HepG2 (cell line): Measurements from ENCODE around the gene LYSMD3. TPM values are rescaled to one million over a fixed set of nuclear protein-coding genes. Genes with fewer than 3 reads are reported as not detected.

Experiments
- ARNT2 ChIP-seq: sonication (generic); formaldehyde crosslinking; IDR thresholded peaks from 2 replicates; pipeline ENCODE4 v1.8.0; 2022; ENCODE audit warnings: mild to moderate bottlenecking, low read depth, missing genetic modification reagents, moderate library complexity
- CEBPG ChIP-seq: IDR thresholded peaks from 2 replicates; pipeline ENCODE4 v1.6.1; 2016
- CHD4 ChIP-seq: fragments of 200-600 bp; sonication (generic); IDR thresholded peaks from 2 replicates; pipeline ENCODE4 v1.7.0; 2017; ENCODE audit warnings: mild to moderate bottlenecking, low read length, borderline replicate concordance
- GFI1 ChIP-seq: sonication (generic); formaldehyde crosslinking; IDR thresholded peaks from 2 replicates; pipeline ENCODE4 v1.5.0; 2020; ENCODE audit warnings: missing genetic modification reagents, mild to moderate bottlenecking, borderline replicate concordance
- GTF3A ChIP-seq: sonication (generic); formaldehyde crosslinking; conservative IDR thresholded peaks from 2 replicates; pipeline ENCODE4 v1.4.0; 2020; ENCODE audit warnings: mild to moderate bottlenecking, missing genetic modification reagents
- MIER3 ChIP-seq: IDR thresholded peaks from 2 replicates; pipeline ENCODE4 v1.6.1; 2016; ENCODE audit warnings: missing compliant biosample characterization, borderline replicate concordance
- NBN ChIP-seq: fragments of 450-650 bp; conservative IDR thresholded peaks from 2 replicates; pipeline ENCODE4 v1.6.1; 2017
- PAF1 ChIP-seq: IDR thresholded peaks from 2 replicates; pipeline ENCODE4 v1.6.1; 2016; ENCODE audit warnings: missing genetic modification reagents, missing compliant biosample characterization
- PHF8 ChIP-seq: sonication (generic); formaldehyde crosslinking; IDR thresholded peaks from 2 replicates; pipeline ENCODE4 v1.5.0; 2020; ENCODE audit warnings: missing genetic modification reagents
- RAD51 ChIP-seq: fragments of 450-650 bp; IDR thresholded peaks from 2 replicates; pipeline ENCODE4 v1.6.1; 2016; ENCODE audit warnings: borderline replicate concordance
- REXO4 ChIP-seq: sonication (generic); formaldehyde crosslinking; IDR thresholded peaks from 2 replicates; pipeline ENCODE4 v1.8.0; 2022; ENCODE audit warnings: missing genetic modification reagents, mild to moderate bottlenecking, borderline replicate concordance
- XBP1 ChIP-seq: sonication (generic); formaldehyde crosslinking; IDR thresholded peaks from 2 replicates; pipeline ENCODE4 v1.5.0; 2020; ENCODE audit warnings: missing genetic modification reagents
- ZNF12 ChIP-seq: sonication (generic); formaldehyde crosslinking; IDR thresholded peaks from 2 replicates; pipeline ENCODE4 v1.5.0; 2020; ENCODE audit warnings: missing genetic modification reagents
- ZNF430 ChIP-seq: sonication (generic); formaldehyde crosslinking; IDR thresholded peaks from 2 replicates; pipeline ENCODE4 v1.9.0; 2021; ENCODE audit warnings: mild to moderate bottlenecking, missing genetic modification reagents
- ZNF572 ChIP-seq: sonication (generic); formaldehyde crosslinking; IDR thresholded peaks from 2 replicates; pipeline ENCODE4 v1.5.1; 2020; ENCODE audit warnings: mild to moderate bottlenecking, missing genetic modification reagents
- ZNF704 ChIP-seq: sonication (generic); formaldehyde crosslinking; IDR thresholded peaks from 2 replicates; pipeline ENCODE4 v1.8.1; 2023; ENCODE audit warnings: mild to moderate bottlenecking, inconsistent platforms, moderate library complexity, missing genetic modification reagents, borderline replicate concordance
- ZSCAN20 ChIP-seq: sonication (generic); formaldehyde crosslinking; IDR thresholded peaks from 2 replicates; pipeline ENCODE4 v1.4.0; 2020; ENCODE audit warnings: missing genetic modification reagents, mild to moderate bottlenecking, borderline replicate concordance
- polyA plus RNA-seq, 8 experiments: library from polyadenylated mRNA; depleted of rRNA in 3 of 8; stranded (reverse) in 7 of 8; unstranded in 1 of 8; fragments of >200 nt; fragmentation: Illumina TruSeq in 4 of 8; extraction: Trizol in 4 of 8; gene quantifications; 2 replicates each; pipeline versions ENCODE4 v1.2.1 to v1.2.3, GENCODE V29; 2011 to 2016; ENCODE audit warnings: low read depth in 4 of 8, missing spikeins in 1 of 8, mixed read lengths in 1 of 8; ENCODE audit not compliant: insufficient read depth in 1 of 8
- total RNA-seq, 5 experiments: library from RNA; depleted of rRNA; stranded (reverse); fragments of >200 nt; fragmentation: Illumina TruSeq; extraction: Trizol; gene quantifications; 2 replicates each; pipeline ENCODE4 v1.2.3, GENCODE V29; 2016; ENCODE audit warnings: low read depth in 1 of 5
- TF ChIP-seq, protein P1 (sequence below): sonication (generic); formaldehyde crosslinking; IDR thresholded peaks from 2 replicates; pipeline ENCODE4 v1.4.0; 2020; ENCODE audit warnings: missing genetic modification reagents
- TF ChIP-seq, protein P2 (sequence below): sonication (generic); formaldehyde crosslinking; IDR thresholded peaks from 2 replicates; pipeline ENCODE4 v1.8.0; 2022; ENCODE audit warnings: missing genetic modification reagents, low read depth, mild to moderate bottlenecking, borderline replicate concordance
- TF ChIP-seq, protein P3 (sequence below): IDR thresholded peaks from 2 replicates; pipeline ENCODE4 v1.6.1; 2016; ENCODE audit warnings: mild to moderate bottlenecking, missing biosample characterization, missing genetic modification reagents
- TF ChIP-seq, protein P4 (sequence below): sonication (generic); formaldehyde crosslinking; IDR thresholded peaks from 2 replicates; pipeline ENCODE4 v1.8.0; 2022; ENCODE audit warnings: mild to moderate bottlenecking, missing genetic modification reagents, moderate library complexity
- TF ChIP-seq, protein P5 (sequence below): sonication (generic); formaldehyde crosslinking; IDR thresholded peaks from 2 replicates; pipeline ENCODE4 v1.4.0; 2020; ENCODE audit warnings: missing genetic modification reagents
- TF ChIP-seq, protein P6 (sequence below): IDR thresholded peaks from 2 replicates; pipeline ENCODE4 v1.4.0; 2020; ENCODE audit warnings: mild to moderate bottlenecking, missing genetic modification reagents

Gene LYSMD3
- total and polyA plus RNA-seq, 2 of the 13 experiments (the other 11 are each of a cell fraction or from before 2014, with no cell fraction given): 9.1 to 13.8 TPM

DNA sequence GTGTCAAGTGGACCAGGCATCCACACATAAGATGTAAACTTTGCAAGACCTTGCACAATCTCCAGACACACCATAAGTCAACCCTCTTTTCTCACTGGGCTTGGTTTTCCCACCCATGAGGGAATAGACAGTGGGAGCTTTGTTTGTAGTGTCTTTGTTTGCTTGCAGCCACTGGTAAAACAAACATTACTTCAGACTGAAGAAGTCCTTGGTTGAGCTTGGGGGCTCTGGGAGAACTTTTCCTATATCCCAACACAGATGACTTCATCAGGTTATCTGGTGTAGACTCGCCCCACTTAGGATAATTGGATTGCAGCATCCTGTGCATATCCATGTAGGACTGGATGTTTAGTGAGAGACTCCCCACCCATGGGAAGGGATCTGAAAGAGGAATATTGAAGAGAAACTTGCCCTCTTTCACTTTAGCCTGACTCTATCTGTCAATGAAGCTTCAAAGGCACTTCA is 17.7 kb upstream of the LYSMD3 start (continued):
- TF ChIP-seq MIER3 (CRISPR knock-in tag) (no peak), REXO4 (no peak), RAD51 (no peak), ARNT2 (CRISPR knock-in tag) (no peak), CHD4 (no peak), ZNF12 (CRISPR knock-in tag) (no peak), PAF1 (CRISPR knock-in tag) (no peak), ZSCAN20 (CRISPR knock-in tag) (no peak), ZNF704 (CRISPR knock-in tag) (no peak), GTF3A (CRISPR knock-in tag) (no peak), CEBPG (CRISPR knock-in tag) (peak; percentile 37; the same call in 1 of the 2 replicates), GFI1 (CRISPR knock-in tag) (no peak), NBN (no peak), PHF8 (CRISPR knock-in tag) (no peak), XBP1 (CRISPR knock-in tag) (no peak), ZNF572 (CRISPR knock-in tag) (no peak), ZNF430 (CRISPR knock-in tag) (no peak)
- TF ChIP-seq, protein P1, sequence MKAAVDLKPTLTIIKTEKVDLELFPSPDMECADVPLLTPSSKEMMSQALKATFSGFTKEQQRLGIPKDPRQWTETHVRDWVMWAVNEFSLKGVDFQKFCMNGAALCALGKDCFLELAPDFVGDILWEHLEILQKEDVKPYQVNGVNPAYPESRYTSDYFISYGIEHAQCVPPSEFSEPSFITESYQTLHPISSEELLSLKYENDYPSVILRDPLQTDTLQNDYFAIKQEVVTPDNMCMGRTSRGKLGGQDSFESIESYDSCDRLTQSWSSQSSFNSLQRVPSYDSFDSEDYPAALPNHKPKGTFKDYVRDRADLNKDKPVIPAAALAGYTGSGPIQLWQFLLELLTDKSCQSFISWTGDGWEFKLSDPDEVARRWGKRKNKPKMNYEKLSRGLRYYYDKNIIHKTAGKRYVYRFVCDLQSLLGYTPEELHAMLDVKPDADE: no peak
- TF ChIP-seq, protein P2, sequence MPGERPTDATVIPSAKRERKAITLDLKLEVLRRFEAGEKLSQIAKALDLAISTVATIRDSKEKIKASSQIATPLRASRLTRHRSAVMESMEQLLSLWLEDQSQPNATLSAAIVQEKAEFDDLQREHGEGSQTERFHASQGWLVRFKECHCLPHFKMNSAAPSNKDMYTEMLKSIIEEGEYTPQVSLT: no peak
- TF ChIP-seq, protein P3, sequence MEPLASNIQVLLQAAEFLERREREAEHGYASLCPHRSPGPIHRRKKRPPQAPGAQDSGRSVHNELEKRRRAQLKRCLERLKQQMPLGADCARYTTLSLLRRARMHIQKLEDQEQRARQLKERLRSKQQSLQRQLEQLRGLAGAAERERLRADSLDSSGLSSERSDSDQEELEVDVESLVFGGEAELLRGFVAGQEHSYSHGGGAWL: no peak
- TF ChIP-seq, protein P4, sequence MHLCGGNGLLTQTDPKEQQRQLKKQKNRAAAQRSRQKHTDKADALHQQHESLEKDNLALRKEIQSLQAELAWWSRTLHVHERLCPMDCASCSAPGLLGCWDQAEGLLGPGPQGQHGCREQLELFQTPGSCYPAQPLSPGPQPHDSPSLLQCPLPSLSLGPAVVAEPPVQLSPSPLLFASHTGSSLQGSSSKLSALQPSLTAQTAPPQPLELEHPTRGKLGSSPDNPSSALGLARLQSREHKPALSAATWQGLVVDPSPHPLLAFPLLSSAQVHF (CRISPR knock-in tag): no peak
- TF ChIP-seq, protein P5, sequence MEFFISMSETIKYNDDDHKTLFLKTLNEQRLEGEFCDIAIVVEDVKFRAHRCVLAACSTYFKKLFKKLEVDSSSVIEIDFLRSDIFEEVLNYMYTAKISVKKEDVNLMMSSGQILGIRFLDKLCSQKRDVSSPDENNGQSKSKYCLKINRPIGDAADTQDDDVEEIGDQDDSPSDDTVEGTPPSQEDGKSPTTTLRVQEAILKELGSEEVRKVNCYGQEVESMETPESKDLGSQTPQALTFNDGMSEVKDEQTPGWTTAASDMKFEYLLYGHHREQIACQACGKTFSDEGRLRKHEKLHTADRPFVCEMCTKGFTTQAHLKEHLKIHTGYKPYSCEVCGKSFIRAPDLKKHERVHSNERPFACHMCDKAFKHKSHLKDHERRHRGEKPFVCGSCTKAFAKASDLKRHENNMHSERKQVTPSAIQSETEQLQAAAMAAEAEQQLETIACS (CRISPR knock-in tag): no peak
- TF ChIP-seq, protein P6, sequence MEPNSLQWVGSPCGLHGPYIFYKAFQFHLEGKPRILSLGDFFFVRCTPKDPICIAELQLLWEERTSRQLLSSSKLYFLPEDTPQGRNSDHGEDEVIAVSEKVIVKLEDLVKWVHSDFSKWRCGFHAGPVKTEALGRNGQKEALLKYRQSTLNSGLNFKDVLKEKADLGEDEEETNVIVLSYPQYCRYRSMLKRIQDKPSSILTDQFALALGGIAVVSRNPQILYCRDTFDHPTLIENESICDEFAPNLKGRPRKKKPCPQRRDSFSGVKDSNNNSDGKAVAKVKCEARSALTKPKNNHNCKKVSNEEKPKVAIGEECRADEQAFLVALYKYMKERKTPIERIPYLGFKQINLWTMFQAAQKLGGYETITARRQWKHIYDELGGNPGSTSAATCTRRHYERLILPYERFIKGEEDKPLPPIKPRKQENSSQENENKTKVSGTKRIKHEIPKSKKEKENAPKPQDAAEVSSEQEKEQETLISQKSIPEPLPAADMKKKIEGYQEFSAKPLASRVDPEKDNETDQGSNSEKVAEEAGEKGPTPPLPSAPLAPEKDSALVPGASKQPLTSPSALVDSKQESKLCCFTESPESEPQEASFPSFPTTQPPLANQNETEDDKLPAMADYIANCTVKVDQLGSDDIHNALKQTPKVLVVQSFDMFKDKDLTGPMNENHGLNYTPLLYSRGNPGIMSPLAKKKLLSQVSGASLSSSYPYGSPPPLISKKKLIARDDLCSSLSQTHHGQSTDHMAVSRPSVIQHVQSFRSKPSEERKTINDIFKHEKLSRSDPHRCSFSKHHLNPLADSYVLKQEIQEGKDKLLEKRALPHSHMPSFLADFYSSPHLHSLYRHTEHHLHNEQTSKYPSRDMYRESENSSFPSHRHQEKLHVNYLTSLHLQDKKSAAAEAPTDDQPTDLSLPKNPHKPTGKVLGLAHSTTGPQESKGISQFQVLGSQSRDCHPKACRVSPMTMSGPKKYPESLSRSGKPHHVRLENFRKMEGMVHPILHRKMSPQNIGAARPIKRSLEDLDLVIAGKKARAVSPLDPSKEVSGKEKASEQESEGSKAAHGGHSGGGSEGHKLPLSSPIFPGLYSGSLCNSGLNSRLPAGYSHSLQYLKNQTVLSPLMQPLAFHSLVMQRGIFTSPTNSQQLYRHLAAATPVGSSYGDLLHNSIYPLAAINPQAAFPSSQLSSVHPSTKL: peak; percentile 23; the same call in 1 of the 2 replicates
